DND-41 (cell line): ENCODE data around the gene PBX4.

Source experiments
- ATAC-seq: fragments of 200-7000 bp; cut with Tn5 transposase; 3 replicates; pipeline ENCODE4 v1.9.1; 2021; ENCODE audit warnings: low read depth; ENCODE audit not compliant: insufficient read depth
- DNase-seq: peaks from one replicate; pipeline ENCODE4 v3.0.0-alpha.2; 2020
- H2AFZ ChIP-seq: 2 replicates; pipeline ENCODE4 v1.6.0; 2012; ENCODE audit warnings: low read depth, low read length
- H3K27ac ChIP-seq: 2 replicates; pipeline ENCODE4 v1.5.1; 2012; ENCODE audit warnings: low read length, inconsistent platforms
- H3K27me3 ChIP-seq: fragments of 200-600 bp; sonication (generic); 2 replicates; pipeline ENCODE4 v1.6.0; 2012; ENCODE audit warnings: low read length, mild to moderate bottlenecking, inconsistent platforms; ENCODE audit not compliant: insufficient read depth, poor library complexity
- H3K36me3 ChIP-seq: 2 replicates; pipeline ENCODE4 v1.5.1; 2012; ENCODE audit warnings: low read length, inconsistent platforms; ENCODE audit not compliant: insufficient read depth
- H3K4me1 ChIP-seq: 2 replicates; pipeline ENCODE4 v1.5.1; 2012; ENCODE audit warnings: mild to moderate bottlenecking, low read length; ENCODE audit not compliant: insufficient read depth
- H3K4me2 ChIP-seq: 2 replicates; pipeline ENCODE4 v1.6.0; 2012; ENCODE audit warnings: mild to moderate bottlenecking, moderate library complexity, low read length, inconsistent platforms; ENCODE audit not compliant: insufficient read depth
- H3K4me3 ChIP-seq, 2 experiments: fragments of 200-600 bp in 1 of 2; shearing (Covaris generic) in 1 of 2; 2 replicates each; pipeline ENCODE4 v1.5.1; 2012 to 2016; ENCODE audit warnings: inconsistent platforms in 2 of 2, low read length in 2 of 2, mild to moderate bottlenecking in 2 of 2, low read depth in 1 of 2, moderate library complexity in 1 of 2
- H3K79me2 ChIP-seq: 2 replicates; pipeline ENCODE4 v1.6.0; 2012; ENCODE audit warnings: low read length, inconsistent platforms; ENCODE audit not compliant: insufficient read depth
- H3K9ac ChIP-seq: 2 replicates; pipeline ENCODE4 v1.6.0; 2012; ENCODE audit warnings: low read depth, mild to moderate bottlenecking, inconsistent platforms, low read length, moderate library complexity
- H3K9me3 ChIP-seq: 2 replicates; pipeline ENCODE4 v1.5.1; 2012; ENCODE audit warnings: low read length, moderate library complexity, mild to moderate bottlenecking, inconsistent platforms; ENCODE audit not compliant: insufficient read depth, severe bottlenecking
- H4K20me1 ChIP-seq: 2 replicates; pipeline ENCODE4 v1.6.0; 2012; ENCODE audit warnings: low read length; ENCODE audit not compliant: insufficient read depth
- CTCF ChIP-seq: IDR thresholded peaks from 2 replicates; pipeline ENCODE4 v1.5.1; 2012; ENCODE audit warnings: borderline replicate concordance, low read length, moderate library complexity, mild to moderate bottlenecking; ENCODE audit not compliant: poor library complexity, severe bottlenecking; ENCODE audit errors: extremely low read depth
- EZH2 ChIP-seq: IDR thresholded peaks from 3 replicates; pipeline ENCODE4 v1.6.1; 2012; ENCODE audit warnings: borderline replicate concordance, low read depth, mild to moderate bottlenecking, moderate library complexity, low read length, inconsistent platforms; ENCODE audit not compliant: severe bottlenecking

PBX4 gene

GRCh38 chr19:19595171-19595701, 23.3 kb downstream of the PBX4 start:
- no peak for DNase-seq
- no peaks in the 10 kb centered on the region for H3K27me3 ChIP-seq
- no peaks in the 10 kb centered on the region for H3K4me1 ChIP-seq
- no peak for TF ChIP-seq CTCF
- no peak for TF ChIP-seq EZH2
- H3K9ac ChIP-seq, result no peak overlapping the region
- no peaks in the 10 kb centered on the region for H3K79me2 ChIP-seq
- no peak overlapping the region for H3K4me3 ChIP-seq
- no peak overlapping the region for H3K4me2 ChIP-seq
- H2AFZ ChIP-seq, result no peak overlapping the region
- H3K9me3 ChIP-seq, result no peaks in the 10 kb centered on the region
- H4K20me1 ChIP-seq, result no peaks in the 10 kb centered on the region
- H3K27ac ChIP-seq, result no peak overlapping the region
- no peak for ATAC-seq
- H3K36me3 ChIP-seq, result peaks cover 27% of the 10 kb centered on the region

DNA sequence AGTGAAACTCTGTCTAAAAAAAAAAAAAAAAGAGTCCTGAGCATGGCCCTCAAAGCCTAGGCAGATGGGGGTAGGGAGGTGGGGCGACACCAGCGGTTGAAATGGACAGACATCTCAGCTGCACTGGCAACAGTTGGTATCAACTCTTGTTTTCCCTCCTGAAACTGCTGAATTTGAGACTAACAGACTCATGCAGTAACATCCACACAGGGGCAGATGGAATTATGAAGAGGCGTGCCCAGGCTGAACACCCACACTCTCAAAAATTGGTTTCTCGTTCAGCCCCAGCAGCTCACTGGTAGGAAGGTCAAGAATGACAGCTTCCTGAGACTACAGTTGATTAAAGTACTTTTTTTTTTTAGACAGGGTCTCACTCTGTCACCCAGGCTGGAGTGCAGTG, 24.1 kb downstream of the PBX4 start:
- ATAC-seq (no peak), DNase-seq (no peak)
- no peaks in the 10 kb centered on the region for H4K20me1 ChIP-seq
- TF ChIP-seq EZH2, result no peak
- TF ChIP-seq CTCF, result no peak
- peaks cover 27% of the 10 kb centered on the region for H3K36me3 ChIP-seq
- no peak overlapping the region for H3K4me2 ChIP-seq
- H3K9me3 ChIP-seq, result no peaks in the 10 kb centered on the region
- H3K27me3 ChIP-seq, result no peaks in the 10 kb centered on the region
- H3K27ac ChIP-seq, result no peak overlapping the region
- H3K9ac ChIP-seq, result no peak overlapping the region
- no peaks in the 10 kb centered on the region for H3K79me2 ChIP-seq
- H3K4me1 ChIP-seq, result no peaks in the 10 kb centered on the region
- H3K4me3 ChIP-seq, result no peak overlapping the region
- no peak overlapping the region for H2AFZ ChIP-seq

GRCh38 chr19:19592690-19593089, 25.8 kb downstream of the PBX4 start:
- Histone ChIP-seq H3K4me2 (no peak overlapping the region), H3K4me3 (no peak overlapping the region), H3K9me3 (no peaks in the 10 kb centered on the region), H3K27ac (no peak overlapping the region), H3K27me3 (no peaks in the 10 kb centered on the region), H2AFZ (no peak overlapping the region), H3K9ac (no peak overlapping the region), H4K20me1 (no peaks in the 10 kb centered on the region), H3K36me3 (peaks cover 18% of the 10 kb centered on the region), H3K79me2 (no peaks in the 10 kb centered on the region), H3K4me1 (no peaks in the 10 kb centered on the region)
- TF ChIP-seq EZH2 (no peak), CTCF (no peak)
- no peak for ATAC-seq
- DNase-seq, result no peak

GRCh38 chr19:19591133-19591825, 27.2 kb downstream of the PBX4 start:
- Histone ChIP-seq H3K4me2 (no peak overlapping the region), H2AFZ (no peak overlapping the region), H3K9me3 (no peaks in the 10 kb centered on the region), H3K27me3 (no peaks in the 10 kb centered on the region), H3K4me1 (no peaks in the 10 kb centered on the region), H3K36me3 (peaks cover 15% of the 10 kb centered on the region), H3K4me3 (no peak overlapping the region), H3K27ac (no peak overlapping the region), H4K20me1 (no peaks in the 10 kb centered on the region), H3K9ac (no peak overlapping the region), H3K79me2 (no peaks in the 10 kb centered on the region)
- DNase-seq, result no peak
- TF ChIP-seq CTCF, result no peak
- no peak for TF ChIP-seq EZH2
- no peak for ATAC-seq
